Tibial nerve (tissue), 4 donors: Measurements from ENCODE around the gene COL4A1.

ENCODE experiments used
- EP300 ChIP-seq, 2 donors: sonication (generic); formaldehyde crosslinking; IDR thresholded peaks; one replicate each; pipeline ENCODE4 v1.6.1; 2017; ENCODE audit warnings: antibody characterized with exemption in 2 of 2, mild to moderate bottlenecking in 1 of 2
- POLR2A ChIP-seq, 2 donors: fragments of 450-650 bp; IDR thresholded peaks; one replicate each; pipeline ENCODE4 v1.6.1; 2017; ENCODE audit warnings: antibody characterized with exemption in 2 of 2, mild to moderate bottlenecking in 2 of 2, moderate library complexity in 2 of 2
- TF ChIP-seq, protein P1 (sequence below), 5 experiments: fragments of 200-600 bp in 3 of 5; fragments of 450-650 bp in 2 of 5; sonication (generic) in 3 of 5; IDR thresholded peaks; one replicate each; pipeline ENCODE4 v1.5.1; 2016 to 2019; ENCODE audit warnings: antibody characterized with exemption in 5 of 5, mild to moderate bottlenecking in 3 of 5, moderate library complexity in 2 of 5

DNA sequence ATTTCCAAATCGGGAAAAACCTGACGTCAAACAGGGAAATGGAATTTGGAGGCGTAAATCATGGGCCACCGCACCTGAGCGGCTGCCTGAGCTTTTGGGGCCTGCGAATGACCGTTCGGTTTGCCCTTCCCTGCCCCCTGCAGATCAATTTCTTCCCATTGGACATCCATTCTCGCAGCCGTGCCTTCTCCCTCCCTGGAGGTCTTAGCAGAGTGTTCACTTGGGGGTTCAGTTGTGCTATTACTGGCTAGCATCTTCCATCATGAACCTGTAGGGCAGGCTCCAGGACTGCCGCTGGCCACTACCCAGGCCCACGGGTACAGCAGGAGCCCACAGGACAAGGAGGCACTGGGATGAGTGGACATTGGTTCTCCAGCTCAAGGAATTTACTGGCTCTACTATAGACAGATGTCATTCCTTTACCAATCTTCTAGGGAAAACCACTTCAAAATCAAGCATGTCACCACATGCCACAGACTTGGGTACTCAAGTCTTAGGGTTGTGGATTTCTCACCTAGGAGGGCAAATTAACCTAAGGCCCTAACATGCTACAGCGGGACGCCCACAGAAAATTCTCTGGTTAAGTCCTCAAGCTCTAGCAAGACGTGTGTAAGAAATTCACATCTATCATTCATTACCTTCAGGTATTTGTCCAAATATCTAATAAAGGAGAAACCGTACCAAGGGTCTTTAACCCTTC, 75.5 kb downstream of the COL4A1 start:
- TF ChIP-seq, protein P1, sequence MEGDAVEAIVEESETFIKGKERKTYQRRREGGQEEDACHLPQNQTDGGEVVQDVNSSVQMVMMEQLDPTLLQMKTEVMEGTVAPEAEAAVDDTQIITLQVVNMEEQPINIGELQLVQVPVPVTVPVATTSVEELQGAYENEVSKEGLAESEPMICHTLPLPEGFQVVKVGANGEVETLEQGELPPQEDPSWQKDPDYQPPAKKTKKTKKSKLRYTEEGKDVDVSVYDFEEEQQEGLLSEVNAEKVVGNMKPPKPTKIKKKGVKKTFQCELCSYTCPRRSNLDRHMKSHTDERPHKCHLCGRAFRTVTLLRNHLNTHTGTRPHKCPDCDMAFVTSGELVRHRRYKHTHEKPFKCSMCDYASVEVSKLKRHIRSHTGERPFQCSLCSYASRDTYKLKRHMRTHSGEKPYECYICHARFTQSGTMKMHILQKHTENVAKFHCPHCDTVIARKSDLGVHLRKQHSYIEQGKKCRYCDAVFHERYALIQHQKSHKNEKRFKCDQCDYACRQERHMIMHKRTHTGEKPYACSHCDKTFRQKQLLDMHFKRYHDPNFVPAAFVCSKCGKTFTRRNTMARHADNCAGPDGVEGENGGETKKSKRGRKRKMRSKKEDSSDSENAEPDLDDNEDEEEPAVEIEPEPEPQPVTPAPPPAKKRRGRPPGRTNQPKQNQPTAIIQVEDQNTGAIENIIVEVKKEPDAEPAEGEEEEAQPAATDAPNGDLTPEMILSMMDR (IDR thresholded peaks at IDR 0.05): no peak
- no peak for TF ChIP-seq POLR2A (IDR thresholded peaks at IDR 0.05)
- TF ChIP-seq EP300 (IDR thresholded peaks at IDR 0.05): no peak
